Vagina (tissue), 2 donors: ENCODE data around the gene WWC2.

Experiments
- POLR2A ChIP-seq, 2 donors: fragments of 450-650 bp; IDR thresholded peaks; one replicate each; pipeline ENCODE4 v1.6.1; 2017; ENCODE audit warnings: antibody characterized with exemption in 2 of 2, mild to moderate bottlenecking in 2 of 2, moderate library complexity in 2 of 2
- TF ChIP-seq, protein P1 (sequence below), 3 experiments: fragments of 450-650 bp in 2 of 3; fragments of 200-600 bp in 1 of 3; sonication (generic) in 1 of 3; IDR thresholded peaks; one replicate each; pipeline ENCODE4 v1.5.1; 2017 to 2019; ENCODE audit warnings: antibody characterized with exemption in 3 of 3, mild to moderate bottlenecking in 2 of 3, moderate library complexity in 2 of 3

DNA sequence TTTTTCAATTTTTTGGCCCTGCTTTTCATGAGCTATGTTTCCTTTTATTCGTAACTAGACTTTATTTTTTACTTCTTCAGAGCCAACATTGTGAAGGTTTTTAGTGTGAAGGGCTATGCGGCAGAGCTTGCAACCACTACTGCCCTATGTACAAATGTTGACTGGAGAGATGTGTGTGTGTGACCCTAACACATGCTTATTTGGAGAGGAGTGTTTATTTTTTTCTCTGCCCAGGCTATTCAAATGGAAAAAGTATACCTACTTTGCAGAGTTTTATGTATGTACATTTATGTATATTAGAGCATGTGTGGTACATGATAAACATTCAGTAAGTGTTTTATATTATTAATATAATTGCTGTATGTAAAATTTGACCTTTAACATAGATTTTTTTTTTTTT lies 86.5 kb downstream of the WWC2 start:
- TF ChIP-seq POLR2A (IDR thresholded peaks at IDR 0.05), result no peak
- TF ChIP-seq, protein P1, sequence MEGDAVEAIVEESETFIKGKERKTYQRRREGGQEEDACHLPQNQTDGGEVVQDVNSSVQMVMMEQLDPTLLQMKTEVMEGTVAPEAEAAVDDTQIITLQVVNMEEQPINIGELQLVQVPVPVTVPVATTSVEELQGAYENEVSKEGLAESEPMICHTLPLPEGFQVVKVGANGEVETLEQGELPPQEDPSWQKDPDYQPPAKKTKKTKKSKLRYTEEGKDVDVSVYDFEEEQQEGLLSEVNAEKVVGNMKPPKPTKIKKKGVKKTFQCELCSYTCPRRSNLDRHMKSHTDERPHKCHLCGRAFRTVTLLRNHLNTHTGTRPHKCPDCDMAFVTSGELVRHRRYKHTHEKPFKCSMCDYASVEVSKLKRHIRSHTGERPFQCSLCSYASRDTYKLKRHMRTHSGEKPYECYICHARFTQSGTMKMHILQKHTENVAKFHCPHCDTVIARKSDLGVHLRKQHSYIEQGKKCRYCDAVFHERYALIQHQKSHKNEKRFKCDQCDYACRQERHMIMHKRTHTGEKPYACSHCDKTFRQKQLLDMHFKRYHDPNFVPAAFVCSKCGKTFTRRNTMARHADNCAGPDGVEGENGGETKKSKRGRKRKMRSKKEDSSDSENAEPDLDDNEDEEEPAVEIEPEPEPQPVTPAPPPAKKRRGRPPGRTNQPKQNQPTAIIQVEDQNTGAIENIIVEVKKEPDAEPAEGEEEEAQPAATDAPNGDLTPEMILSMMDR (IDR thresholded peaks at IDR 0.05), result no peak
